ENCODE measurements around the gene KCNMB2.

GRCh38 chr3:178518660-178519396 is 17.4 kb upstream of the KCNMB2 start:
- TF ChIP-seq EZH2 (IDR thresholded peaks at IDR 0.05) (no peak), POLR2AphosphoS5 (IDR thresholded peaks at IDR 0.05; ENCODE audit: borderline replicate concordance, low read depth, low read length) (no peak), FOXP2 (optimal IDR thresholded peaks at IDR 0.05; ENCODE audit: control extremely low read depth, extremely low read length, insufficient read depth) (no peak)

All from SK-N-MC (cell line).